Measurements from ENCODE around the gene BAHCC1. TPM values are rescaled to one million over a fixed set of nuclear protein-coding genes. Genes with fewer than 3 reads are reported as not detected.
A peak's percentile ranks its signal among the peaks of the same experiment; 100 is the strongest.

BAHCC1 gene
- total and polyA plus RNA-seq, 10 of the 15 experiments (the other 5 are each of a cell fraction or from before 2014, with no cell fraction given): 0.03 to 0.14 (median 0.11) TPM; not detected in 6

DNA sequence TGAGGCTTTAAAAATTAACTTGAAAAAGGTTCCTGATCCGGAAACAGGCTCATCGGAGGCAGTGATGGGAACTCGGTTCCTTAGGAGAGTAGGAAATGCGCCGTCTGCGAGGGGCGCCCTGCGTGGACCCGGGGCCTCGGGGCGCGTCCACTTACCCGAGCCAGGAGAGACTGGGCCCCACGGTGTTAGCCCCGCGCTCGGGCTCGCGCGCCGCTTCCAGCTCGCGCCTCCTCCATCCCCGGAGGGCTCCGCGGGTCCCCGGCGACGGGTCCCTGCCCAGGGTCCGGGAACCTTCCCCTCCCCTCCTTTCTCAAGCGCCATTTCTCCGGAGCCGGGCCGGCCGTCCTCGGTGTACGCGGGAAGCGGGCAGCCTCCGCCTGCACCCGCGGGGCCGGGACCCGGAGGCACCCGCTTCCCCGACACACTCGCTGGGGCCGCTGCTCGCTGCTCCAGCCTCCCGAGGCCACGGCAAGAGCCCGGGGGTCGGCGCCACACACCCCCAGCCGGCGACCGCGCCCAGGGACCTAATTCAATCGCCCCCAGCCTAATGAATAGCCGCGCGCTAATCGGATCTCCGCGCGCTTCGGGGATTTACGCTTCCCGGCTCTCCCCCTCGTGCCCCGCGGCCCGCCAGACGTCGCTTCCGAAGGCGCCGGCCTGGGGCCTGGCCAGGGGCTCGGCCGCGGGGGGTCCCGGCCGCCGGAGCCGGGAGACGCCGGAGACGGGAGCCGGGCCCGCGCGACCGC, 2.2 kb upstream of the BAHCC1 start:
- TF ChIP-seq HDAC6 (IDR thresholded peaks at IDR 0.05; ENCODE audit: unreplicated experiment): peak; percentile 68
- TF ChIP-seq, protein P1, sequence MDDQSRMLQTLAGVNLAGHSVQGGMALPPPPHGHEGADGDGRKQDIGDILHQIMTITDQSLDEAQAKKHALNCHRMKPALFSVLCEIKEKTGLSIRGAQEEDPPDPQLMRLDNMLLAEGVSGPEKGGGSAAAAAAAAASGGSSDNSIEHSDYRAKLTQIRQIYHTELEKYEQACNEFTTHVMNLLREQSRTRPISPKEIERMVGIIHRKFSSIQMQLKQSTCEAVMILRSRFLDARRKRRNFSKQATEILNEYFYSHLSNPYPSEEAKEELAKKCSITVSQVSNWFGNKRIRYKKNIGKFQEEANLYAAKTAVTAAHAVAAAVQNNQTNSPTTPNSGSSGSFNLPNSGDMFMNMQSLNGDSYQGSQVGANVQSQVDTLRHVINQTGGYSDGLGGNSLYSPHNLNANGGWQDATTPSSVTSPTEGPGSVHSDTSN (IDR thresholded peaks at IDR 0.05; ENCODE audit: insufficient replicate concordance, low read depth, low read length): no peak
- TF ChIP-seq SUZ12 (IDR thresholded peaks at IDR 0.05; ENCODE audit: unreplicated experiment): peak; percentile 11
- no peak for TF ChIP-seq MLLT1 (IDR thresholded peaks at IDR 0.05)
- H4K20me1 ChIP-seq (ENCODE audit: control insufficient read depth, insufficient read depth): no peaks in the 10 kb centered on the region
- CTCF ChIA-PET: no interaction called here
- BruUV-seq (replicated peaks): no TSS peak
- peaks cover 26 to 31% of the 10 kb centered on the region in 2 experiments for H3K27me3 ChIP-seq (replicated peaks in 1 of 2; ENCODE audit: control insufficient read depth in 2 of 2, insufficient read depth in 2 of 2, low read length in 1 of 2)
- no peaks in the 10 kb centered on the region; the same call in 2 of the 3 replicates for H3K9me3 ChIP-seq (replicated peaks; ENCODE audit: control insufficient read depth, insufficient read depth, low read length)
- no peak overlapping the region for H3K4me3 ChIP-seq
- RAD21 ChIA-PET (ENCODE audit: unreplicated experiment): no interaction called here
- POLR2A ChIA-PET: no interaction called here
- no peaks in the 10 kb centered on the region for H3K79me2 ChIP-seq (ENCODE audit: control insufficient read depth, insufficient read depth, low read length)
- DNase-seq (ENCODE audit: low read depth, low spot score) (no peak), FAIRE-seq (no peak), ATAC-seq (no peak)
- H3K27ac ChIP-seq (ENCODE audit: control insufficient read depth, insufficient read depth): no peak overlapping the region
- no peak overlapping the region for H2AFZ ChIP-seq (ENCODE audit: control insufficient read depth, low read depth, low read length)
- in situ Hi-C loops (cut with MboI): no loop called here
- SMC1A ChIA-PET (ENCODE audit: uncharacterized antibody, unreplicated experiment): no interaction called here
- 26% methylated on average over 61 of the region's 93 CpGs for WGBS (ENCODE audit: insufficient coverage, insufficient replicate concordance, low lambda C conversion rate, missing lambda C conversion rate)
- 0 out of 2 replicates have a peak overlapping the region, but pooled peaks have one; percentile 42 for H3K4me2 ChIP-seq (ENCODE audit: control insufficient read depth, insufficient read depth)
- intact Hi-C loops (cut with micrococcal nuclease; ENCODE audit: unreplicated experiment): loop anchor here (10.0 kb wide), 1 partner anchor 98 kb away; the partner anchor contains the start of gene SLC38A10
- no peak overlapping the region; the same call in 1 of the 2 replicates for H3K9ac ChIP-seq (ENCODE audit: control insufficient read depth, insufficient read depth, low read length)
- no peaks in the 10 kb centered on the region for H3K36me3 ChIP-seq (ENCODE audit: control insufficient read depth in 2 of 2, insufficient read depth in 2 of 2, low read length in 1 of 2)
- no peaks in the 10 kb centered on the region for H3K4me1 ChIP-seq (ENCODE audit: control insufficient read depth, insufficient read depth, low read length)
